IPS-NIHi11 (cell line): Measurements from ENCODE around the gene UGCG.

Source experiments
- DNase-seq: peaks from one replicate; pipeline ENCODE4 v3.0.0; 2012; ENCODE audit warnings: mixed read lengths, low spot score

UGCG gene

GRCh38 chr9:111984086-111984802 lies 87.6 kb downstream of the UGCG start:
- no peak for DNase-seq
